Jurkat, Clone E6-1 (cell line): ENCODE results near the gene CRHR1.

Experiments used
- DNase-seq: peaks from one replicate; pipeline ENCODE4 v3.0.0-alpha.2; 2011; ENCODE audit warnings: low read depth, low spot score
- H3K4me3 ChIP-seq: 2 replicates; pipeline ENCODE4 v1.5.1; 2011; ENCODE audit warnings: mild to moderate bottlenecking, low read length, control low read depth, moderate library complexity

Gene CRHR1

DNA sequence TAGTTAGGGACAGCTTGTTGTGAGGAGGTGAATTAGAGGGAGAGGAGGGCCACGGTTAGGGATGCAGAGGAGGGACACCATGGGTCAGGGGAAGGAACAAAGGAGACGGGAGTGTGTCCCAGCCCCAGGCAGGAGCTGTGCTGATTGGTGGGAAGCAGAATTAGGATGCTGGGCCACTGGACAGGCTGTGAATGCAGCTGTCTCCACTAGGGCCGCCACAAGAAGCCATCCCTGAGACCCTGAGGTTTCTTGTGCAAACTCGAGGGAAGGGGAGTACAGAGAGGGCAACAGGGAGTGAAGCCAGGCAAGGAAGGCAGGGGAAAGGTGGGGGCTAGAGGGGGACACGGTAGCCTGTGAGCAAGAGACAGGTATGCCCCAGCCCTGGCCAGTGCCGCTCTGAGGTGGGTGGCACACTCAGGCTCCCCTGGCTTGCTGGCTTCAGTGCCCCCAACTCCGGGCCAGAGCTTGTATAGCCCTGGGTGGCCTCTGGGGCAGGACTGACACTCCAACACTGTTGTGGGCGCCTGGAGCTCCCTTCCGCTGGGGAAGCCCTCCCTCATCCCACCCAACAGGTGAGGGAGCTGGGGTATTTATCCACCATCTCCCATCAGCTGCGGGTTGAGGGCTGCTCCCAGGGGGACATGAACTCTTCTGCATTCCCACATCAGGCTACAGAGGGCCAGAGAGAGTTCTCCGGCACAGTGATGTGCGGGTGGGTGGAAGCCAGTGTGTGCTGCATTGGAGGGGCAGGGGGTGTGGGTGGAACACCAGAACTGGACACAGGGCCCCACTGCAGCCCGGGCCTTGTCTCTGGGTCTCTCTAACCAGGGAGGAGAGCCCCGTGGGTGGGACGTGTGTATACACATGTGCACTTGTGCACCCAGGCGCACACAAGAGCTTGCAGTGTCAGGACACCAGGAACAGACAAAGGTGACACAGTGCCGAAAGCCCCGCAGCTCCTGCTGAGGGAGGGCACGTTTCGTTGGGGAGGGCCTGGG lies 52.2 kb downstream of the CRHR1 start:
- no peak for DNase-seq
- no peak overlapping the region for H3K4me3 ChIP-seq

DNA sequence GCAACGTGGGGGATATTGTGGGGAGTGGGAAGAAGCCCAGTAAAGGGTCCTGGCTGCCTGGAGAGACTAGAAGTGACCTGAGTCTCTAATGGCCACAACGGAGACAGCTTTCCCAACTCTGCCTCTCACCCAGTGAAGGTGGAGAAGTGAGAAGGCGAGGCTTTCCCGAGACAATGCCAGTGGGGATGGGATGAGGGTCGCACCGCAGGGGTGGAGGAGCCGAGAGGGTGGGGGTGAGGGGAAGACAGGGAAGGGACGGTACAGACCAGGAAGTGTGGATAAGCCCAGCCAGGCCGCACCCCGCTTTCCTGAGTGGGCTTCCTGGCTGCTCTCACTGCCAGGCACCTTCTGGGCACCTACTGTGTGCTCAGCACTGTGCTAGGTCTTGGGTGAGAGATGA lies 53.1 kb downstream of the CRHR1 start:
- no peak for DNase-seq
- H3K4me3 ChIP-seq = no peak overlapping the region

DNA sequence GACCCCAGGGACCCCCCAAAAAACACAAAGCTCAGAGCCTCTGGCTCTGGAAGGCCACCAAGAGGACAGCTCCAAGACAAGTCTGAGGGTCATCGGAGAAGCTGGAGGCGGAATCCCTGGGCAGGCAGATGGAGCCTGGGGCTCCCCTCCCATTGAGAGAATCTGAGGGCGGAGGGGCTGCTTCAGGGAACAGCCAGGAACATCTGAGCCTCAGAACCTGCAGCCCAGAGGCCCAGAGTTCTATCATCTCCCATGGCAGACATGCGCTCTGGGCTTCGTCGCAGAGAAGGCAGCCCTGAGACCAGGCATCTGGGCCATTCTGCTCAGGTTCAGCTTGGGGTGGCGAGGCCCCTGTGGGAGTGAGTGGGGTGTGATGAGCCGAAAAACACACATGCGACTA lies 53.5 kb downstream of the CRHR1 start:
- DNase-seq = no peak
- H3K4me3 ChIP-seq = no peak overlapping the region

DNA sequence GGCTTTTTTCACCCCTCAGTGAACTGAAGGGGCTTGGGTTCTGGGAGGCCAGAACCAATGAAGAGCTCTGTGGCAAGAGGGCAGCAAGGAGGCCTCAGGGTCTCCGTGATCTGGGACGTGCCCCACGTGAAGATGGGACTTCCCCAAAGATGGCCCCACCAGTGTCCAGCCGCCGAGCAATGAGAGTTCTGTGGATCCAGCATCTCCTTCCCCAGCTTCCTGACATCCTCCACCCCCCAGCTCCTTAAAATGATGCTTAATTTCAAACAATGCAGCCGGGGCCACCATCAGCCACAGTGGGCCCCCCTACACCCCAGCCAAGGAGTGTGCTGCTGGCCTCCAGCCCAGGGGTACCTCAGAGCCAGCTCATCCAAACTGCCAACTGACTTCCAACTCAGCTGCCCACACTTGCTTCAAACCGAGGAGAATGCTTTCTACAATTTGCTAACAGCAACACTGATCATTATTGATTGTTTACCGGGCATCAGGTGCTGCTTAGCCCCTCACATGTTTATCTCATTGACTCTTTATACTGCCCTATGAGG lies 54.7 kb downstream of the CRHR1 start:
- no peak for DNase-seq
- no peak overlapping the region for H3K4me3 ChIP-seq

DNA sequence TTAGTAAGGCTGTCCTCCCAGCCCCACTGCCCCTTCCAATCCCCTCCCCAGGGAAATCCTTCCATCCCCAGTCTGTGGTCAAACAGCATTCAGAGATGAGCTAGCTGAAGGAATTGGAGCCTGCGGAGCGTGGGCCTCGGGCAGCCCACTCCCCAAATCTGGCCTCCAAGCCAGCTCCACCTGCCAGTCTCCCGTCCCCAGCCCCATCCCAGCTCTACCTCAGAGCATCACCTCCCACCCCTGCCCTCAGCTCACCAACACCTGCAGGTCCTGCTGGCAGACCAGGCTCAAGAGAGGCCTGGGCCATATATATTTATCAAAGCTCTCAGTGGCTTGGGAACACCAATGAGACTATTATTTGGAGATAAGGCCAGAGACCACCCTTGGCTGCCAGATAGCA lies 55.3 kb downstream of the CRHR1 start:
- H3K4me3 ChIP-seq = no peak overlapping the region
- no peak for DNase-seq

DNA sequence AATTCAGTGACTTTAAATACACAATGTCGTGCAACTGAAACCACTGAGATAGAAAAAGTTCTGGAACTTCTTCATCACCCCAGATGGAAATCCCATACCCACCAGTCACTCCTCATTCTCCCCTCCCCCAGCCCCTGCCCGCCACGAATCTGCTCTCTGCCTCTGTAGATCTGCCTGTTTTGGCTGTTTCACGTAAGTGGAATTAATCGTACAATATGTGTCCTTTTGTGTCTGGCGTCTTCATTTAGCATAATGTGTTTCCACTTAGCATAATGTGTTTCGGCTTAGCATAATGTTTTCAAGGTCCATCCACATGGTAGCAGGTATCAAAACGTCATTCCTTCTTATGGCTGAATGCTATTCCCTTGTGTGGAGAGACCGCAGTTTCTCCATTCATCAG lies 57.1 kb downstream of the CRHR1 start:
- no peak overlapping the region for H3K4me3 ChIP-seq
- no peak for DNase-seq

DNA sequence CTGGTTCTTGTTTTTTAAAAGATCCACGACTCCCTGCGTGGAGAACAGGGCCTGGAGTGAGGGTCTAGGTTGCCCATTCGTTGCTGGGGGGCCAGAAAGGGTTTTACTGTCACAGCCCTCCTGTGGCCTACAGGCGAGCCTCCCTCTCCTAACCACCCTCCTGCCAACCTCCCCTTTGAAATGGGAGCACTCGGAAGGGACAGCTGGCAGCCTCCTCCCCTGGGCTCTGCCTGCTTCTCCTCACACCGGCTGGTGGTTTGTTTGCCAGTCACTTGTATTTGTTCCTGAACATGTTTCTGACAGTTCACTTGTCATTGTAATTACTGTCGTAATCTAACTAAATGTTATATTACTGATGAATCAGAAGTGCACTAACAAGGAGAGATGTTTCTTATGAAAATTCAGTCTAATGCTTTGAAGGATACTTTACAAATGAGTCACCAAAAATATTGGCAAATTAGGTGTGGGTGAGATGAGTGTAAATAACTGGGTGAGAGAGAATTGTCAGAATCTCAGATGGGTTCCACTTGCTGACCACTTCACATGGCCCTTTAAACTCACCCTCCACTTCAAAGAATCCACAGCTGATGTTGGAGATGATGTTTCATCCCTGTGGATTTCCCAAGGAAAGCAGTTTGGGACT lies 57.9 kb downstream of the CRHR1 start:
- no peak for DNase-seq
- no peak overlapping the region for H3K4me3 ChIP-seq

DNA sequence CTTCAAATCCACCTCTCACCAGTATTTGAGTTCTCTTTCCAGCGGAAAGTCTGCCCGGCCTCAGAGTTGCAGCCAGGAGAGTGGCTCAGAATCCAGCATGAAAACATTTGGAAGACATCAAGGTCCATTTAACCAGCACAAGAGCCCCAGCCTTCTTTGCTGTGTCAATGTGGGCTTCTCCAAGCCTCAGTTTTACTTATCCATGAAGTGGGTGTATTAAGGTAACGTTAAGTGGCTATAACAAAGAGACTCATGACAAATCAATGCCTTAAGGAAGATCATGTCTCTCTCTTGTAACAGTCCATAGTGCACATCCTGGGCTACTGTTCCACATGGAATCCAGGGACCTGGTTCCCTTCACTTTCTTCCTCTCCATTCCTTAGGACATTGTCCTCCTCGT lies 59.6 kb downstream of the CRHR1 start:
- H3K4me3 ChIP-seq = no peak overlapping the region
- DNase-seq = no peak

DNA sequence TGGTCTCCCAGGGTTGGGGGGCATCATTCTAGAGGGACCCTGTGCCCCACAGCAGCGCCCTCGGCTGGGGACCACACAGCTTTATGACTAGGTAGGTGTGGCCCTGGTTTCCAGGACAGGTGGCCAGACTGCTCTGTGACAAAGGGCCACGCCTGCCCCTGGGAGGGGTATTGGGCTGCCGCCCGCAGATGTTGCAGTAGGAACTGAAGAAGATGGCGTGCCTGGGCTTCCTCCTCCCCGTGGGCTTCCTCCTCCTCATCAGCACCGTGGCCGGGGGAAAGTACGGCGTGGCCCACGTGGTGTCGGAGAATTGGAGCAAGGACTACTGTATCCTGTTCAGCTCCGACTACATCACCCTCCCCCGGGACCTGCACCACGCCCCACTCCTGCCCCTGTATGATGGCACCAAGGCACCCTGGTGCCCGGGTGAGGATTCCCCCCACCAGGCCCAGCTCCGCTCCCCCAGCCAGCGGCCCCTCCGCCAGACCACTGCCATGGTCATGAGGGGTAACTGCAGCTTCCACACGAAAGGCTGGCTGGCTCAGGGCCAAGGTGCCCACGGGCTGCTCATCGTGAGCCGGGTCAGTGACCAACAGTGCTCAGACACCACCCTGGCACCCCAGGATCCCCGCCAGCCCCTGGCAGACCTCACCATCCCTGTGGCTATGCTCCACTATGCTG lies 60.7 kb downstream of the CRHR1 start, which contains the start of gene SPPL2C:
Gene SPPL2C (plus strand): TSS at position 187 of the 681 bp plus-strand sequence. CDS start 26 bp downstream, at position 213.
- H3K4me3 ChIP-seq = no peak within 1 kb of the TSS
- DNase-seq = no peak

DNA sequence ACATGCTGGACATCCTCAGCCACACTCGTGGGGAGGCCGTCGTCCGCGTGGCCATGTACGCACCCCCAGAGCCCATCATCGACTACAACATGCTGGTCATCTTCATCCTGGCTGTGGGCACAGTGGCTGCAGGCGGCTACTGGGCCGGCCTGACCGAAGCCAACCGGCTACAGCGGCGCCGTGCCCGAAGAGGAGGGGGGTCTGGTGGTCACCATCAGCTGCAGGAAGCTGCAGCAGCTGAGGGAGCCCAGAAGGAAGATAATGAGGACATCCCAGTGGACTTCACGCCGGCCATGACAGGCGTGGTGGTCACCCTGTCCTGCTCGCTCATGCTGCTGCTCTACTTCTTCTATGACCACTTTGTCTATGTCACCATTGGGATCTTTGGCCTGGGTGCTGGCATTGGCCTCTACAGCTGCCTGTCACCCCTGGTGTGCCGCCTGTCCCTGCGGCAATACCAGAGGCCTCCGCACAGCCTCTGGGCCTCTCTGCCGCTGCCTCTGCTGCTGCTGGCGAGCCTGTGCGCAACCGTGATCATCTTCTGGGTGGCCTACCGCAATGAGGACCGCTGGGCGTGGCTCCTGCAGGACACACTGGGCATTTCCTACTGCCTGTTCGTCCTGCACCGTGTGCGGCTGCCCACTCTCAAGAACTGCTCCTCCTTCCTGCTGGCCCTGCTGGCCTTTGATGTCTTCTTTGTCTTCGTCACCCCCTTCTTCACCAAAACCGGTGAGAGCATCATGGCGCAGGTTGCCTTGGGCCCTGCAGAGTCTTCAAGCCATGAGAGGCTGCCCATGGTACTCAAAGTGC lies 61.5 kb downstream of the CRHR1 start:
- H3K4me3 ChIP-seq = no peak overlapping the region
- DNase-seq = no peak

DNA sequence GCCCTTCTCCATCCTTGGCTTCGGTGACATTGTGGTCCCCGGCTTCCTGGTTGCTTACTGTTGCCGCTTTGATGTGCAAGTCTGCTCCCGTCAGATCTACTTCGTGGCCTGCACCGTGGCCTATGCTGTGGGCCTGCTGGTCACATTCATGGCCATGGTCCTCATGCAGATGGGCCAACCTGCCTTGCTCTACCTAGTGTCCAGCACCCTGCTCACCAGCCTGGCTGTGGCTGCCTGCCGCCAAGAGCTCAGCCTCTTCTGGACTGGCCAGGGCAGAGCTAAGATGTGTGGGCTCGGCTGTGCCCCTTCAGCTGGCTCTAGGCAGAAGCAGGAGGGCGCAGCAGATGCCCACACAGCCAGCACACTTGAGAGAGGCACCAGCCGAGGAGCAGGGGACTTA lies 62.1 kb downstream of the CRHR1 start:
- H3K4me3 ChIP-seq = no peak overlapping the region
- no peak for DNase-seq

DNA sequence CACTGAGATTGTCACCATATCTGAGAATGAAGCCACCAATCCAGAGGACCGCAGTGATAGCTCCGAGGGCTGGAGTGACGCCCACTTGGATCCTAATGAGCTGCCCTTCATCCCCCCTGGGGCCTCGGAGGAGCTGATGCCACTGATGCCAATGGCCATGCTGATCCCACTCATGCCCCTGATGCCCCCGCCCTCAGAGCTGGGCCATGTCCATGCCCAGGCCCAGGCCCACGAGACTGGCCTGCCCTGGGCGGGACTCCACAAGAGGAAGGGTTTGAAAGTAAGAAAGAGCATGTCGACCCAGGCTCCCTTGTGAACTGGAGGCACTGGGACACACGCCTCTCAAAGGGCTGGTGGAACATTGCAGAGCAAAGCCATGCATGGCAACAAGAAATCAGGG lies 62.5 kb downstream of the CRHR1 start:
- no peak for DNase-seq
- no peak overlapping the region for H3K4me3 ChIP-seq

DNA sequence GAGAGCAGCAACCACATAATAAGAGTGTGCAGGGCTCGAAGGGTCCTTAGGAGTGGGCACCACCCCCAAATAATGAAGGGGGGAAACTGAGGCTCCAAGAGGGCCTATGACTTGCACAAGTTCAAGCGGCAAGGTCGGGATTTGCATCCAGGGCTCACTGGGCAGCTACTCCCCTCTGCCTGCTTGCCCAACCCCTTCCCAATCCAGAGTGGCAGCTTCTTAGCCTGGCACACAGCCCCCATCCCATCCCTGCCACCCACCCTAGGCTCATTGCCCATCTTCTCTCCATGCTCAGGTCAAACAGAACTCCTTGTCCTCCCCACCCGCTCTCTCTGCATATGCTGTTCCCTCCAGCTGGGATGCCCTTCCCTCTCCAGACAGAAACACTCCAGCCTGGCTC lies 63.0 kb downstream of the CRHR1 start:
- H3K4me3 ChIP-seq = no peak overlapping the region
- DNase-seq = no peak

DNA sequence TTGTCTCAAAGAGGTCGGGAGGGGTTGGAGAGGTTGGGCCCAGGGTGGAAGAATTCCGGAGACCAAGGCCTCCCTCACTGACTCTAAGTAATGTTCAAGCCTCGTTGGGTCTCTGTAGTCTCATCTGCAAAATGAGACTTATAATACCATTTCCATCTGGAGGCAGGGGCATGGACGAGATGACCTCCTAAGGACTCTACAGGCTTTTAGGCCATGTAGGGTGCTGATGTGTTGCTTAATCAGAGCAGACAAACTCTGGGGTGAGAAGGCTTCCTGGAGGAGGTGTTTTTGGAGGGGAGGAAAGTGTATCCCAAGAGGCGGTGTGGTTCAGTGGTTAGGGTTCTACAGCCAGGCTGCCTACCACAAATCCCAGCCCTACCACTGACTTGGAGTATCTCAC lies 63.6 kb downstream of the CRHR1 start:
- no peak for DNase-seq
- no peak overlapping the region for H3K4me3 ChIP-seq

DNA sequence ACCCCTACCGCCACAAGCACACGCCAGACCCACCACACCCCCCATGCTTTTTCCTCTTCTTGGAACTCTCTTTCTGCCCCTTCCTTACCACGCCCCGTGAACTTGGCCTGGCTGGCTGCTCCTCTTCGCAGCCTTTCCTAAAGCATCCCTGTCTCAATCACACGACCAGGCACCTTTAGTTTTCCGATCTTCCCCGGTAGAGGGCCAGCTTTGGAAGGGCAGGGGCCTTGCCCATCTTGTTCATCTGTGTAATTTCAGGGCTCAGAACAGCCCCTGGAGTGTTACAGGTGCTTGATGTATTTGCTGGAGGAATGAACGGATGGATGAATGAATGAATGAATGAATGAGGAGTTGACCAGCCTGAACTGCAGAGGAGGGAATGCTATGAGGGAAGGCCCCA lies 64.3 kb downstream of the CRHR1 start:
- no peak for DNase-seq

DNA sequence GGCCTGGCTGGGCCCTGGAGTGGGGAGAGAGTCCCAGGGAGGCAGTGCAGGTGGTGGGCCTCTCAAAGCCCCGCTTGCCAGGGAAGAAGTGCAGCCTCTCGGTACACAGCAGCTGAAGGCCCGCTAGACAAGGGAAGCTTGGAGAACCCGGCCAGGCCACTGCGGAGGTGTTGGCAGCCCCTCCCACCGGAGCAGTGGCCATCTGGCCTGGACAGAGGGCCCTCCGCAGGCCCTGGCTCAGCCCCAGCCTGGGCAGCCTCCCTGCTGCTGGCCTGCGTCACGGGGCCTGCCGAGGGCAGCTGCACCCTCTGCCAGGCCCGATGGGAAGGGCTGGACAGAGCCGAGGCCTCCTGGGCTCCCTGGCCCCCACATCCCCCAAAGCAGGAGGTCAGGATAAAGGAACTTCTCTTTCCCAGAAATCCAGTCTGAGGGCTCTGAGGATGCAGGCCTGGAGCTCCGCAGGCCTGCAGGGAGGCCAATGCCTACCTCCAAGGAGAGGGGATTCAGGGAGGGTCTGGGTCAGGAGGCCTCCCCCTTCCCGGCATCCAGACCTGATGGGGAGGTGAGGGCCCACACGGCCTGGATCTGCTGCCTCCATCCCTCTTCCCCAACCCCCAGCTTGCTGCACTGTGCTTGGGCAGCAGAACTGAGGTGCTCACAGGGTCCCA lies 64.9 kb downstream of the CRHR1 start:
- H3K4me3 ChIP-seq = no peak overlapping the region
- no peak for DNase-seq

More for the DNA sequence above, 64.3 kb downstream of the CRHR1 start:
- H3K4me3 ChIP-seq = no peak overlapping the region

DNA sequence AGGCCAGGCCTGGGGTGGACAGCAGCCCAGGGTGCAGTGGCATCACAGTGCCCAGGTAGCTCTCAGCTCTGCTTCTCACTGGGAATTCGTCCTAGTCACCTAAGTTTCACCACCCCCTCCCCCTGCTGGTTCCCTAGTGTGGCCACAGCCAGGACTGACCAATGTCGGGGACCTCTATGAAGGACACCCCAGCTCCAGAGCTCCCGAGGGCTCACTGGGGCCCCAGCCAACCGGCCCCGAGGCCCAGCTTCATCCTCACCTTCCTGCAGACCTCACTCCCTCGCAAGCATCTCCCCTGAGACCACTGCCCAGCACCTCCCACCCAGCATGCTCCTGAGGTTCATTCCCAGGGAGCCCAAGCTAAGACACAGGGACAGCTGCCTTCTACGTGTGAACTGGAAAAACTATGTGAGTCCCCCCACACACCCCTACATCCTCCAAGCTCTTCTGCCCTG lies 65.4 kb downstream of the CRHR1 start:
- no peak for DNase-seq
- no peak overlapping the region for H3K4me3 ChIP-seq

DNA sequence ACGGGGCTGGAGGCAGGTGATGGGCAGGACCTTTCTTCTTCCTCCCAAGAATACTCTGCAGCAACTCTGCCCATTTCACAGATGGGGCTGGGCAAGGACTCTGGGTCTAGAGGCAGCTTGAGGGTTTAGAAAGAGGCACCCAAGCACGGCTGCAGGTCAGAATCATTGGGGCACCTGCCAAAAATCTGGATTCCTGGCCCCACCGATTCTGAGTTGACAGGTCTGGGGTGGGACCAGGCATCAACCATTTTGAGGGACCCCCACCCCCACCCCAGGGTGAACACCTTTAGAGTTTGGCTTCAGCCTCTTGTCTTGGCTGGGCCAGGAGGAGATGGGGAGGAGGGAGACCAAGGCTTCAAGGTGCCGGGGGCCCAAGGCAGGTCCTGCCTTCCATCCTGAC lies 65.9 kb downstream of the CRHR1 start:
- no peak for DNase-seq
- H3K4me3 ChIP-seq = no peak overlapping the region
